Measurements from ENCODE around the gene BRD3. TPM values are rescaled to one million over a fixed set of nuclear protein-coding genes. Genes with fewer than 3 reads are reported as not detected.

Gene BRD3
- polyA plus RNA-seq, 2 of the 4 experiments (the other 2 are of a cell fraction) = 9.0 to 15.3 TPM

DNA sequence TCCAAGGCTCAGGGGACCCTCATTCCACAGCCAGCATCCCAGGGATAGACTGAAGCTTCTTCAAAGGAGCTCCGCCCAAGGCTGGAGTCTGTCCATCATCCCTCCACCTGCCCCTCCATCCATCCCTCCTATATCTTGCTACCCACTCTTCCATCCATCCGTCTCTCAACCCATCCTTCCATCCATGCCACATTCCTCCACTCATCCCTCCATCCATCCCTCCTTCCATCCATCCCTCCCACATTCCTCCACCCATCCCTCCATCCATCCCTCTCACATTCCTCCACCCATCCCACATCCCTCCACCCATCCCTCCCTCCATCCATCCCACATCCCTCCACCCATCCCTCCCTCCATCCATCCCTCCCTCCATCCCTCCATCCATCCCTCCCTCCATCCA, 70.2 kb downstream of the BRD3 start:
- ChIA-PET POLR2A (no interaction called here), CTCF (interaction anchor here (5.4 to 5.5 kb wide), 2 partner anchors 201 to 216 kb away, joined by 188 to 348 read pairs; no protein-coding TSS in a partner anchor)
- H3K4me3 ChIP-seq = no peak overlapping the region
- no peak for DNase-seq (ENCODE audit: low read depth in 1 of 2, low spot score in 1 of 2)
- no peak for FAIRE-seq
- no peak for ATAC-seq
- H3K27ac ChIP-seq = no peak overlapping the region
- H3K9me3 ChIP-seq = no peaks in the 10 kb centered on the region
- TF ChIP-seq FOXS1 (CRISPR knock-in tag; IDR thresholded peaks at IDR 0.05) (no peak), BHLHE40 (IDR thresholded peaks at IDR 0.05; ENCODE audit: low read depth, low read length) (no peak), FOSL2 (IDR thresholded peaks at IDR 0.05) (no peak), FOSL2 (CRISPR knock-in tag; IDR thresholded peaks at IDR 0.05) (no peak), EHF (CRISPR knock-in tag; IDR thresholded peaks at IDR 0.05) (no peak), ZFP36 (IDR thresholded peaks at IDR 0.05; ENCODE audit: borderline replicate concordance, partially characterized antibody) (no peak), RFX5 (IDR thresholded peaks at IDR 0.05) (no peak), HEYL (CRISPR knock-in tag; IDR thresholded peaks at IDR 0.05) (no peak), TP53 (CRISPR knock-in tag; IDR thresholded peaks at IDR 0.05) (no peak), JUN (IDR thresholded peaks at IDR 0.05) (no peak), ZSCAN20 (CRISPR knock-in tag; IDR thresholded peaks at IDR 0.05) (no peak)
- TF ChIP-seq, protein P1, sequence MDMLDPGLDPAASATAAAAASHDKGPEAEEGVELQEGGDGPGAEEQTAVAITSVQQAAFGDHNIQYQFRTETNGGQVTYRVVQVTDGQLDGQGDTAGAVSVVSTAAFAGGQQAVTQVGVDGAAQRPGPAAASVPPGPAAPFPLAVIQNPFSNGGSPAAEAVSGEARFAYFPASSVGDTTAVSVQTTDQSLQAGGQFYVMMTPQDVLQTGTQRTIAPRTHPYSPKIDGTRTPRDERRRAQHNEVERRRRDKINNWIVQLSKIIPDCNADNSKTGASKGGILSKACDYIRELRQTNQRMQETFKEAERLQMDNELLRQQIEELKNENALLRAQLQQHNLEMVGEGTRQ (IDR thresholded peaks at IDR 0.05) = no peak
- peaks cover 19% of the 10 kb centered on the region for H3K4me1 ChIP-seq
- H3K4me2 ChIP-seq = no peak overlapping the region
- WGBS (ENCODE audit: missing lambda C conversion rate) = 42% methylated on average over 2 of the region's 2 CpGs

DNA sequence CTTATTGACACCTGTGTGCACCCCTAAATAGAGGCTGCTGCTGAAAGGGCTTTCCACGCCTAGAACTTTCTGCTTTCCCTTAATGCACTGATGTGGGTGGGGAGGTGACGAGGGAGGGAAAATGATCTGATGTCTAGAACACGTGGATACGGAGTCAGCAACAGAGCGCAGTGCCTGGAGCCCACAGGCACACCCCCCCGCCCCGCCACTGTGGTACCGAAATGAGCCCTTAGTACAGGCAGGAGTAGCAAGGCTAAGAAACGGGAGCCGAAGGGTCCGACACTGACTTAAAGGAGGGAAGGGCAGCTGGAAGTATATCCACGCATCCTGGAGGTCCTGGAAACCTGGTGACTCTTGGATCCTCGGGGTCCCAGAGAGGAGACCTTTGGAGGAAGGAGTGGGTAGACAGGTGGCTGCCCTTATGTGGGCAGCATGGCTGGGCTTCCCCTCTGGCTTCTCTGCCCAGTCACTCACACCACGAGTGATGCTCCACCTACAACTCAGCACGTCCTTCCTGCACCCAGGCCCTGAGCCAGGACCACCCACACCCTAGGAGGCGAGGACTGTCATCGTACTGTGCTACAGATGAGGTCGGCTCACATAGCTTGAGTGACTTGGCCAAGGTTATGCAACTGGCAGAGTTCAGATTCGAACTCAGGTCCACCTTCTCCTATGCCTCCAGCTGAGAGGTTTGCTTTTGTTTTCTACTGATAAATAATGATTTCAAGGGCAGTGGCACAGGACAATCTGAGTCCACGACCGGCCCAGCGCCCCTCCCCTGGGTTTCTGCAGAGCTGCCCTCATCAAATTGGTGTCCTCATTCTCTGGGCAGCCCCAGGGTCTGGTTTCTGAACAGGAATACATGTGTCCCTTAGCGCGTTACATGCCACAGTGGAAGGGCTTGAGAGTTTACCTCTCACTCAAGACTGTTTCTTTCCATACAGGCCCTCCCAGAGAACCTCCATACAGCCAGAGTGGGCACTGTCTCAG, 71.0 kb downstream of the BRD3 start:
- ChIA-PET POLR2A (no interaction called here), CTCF (interaction anchor here (3.9 to 5.5 kb wide), 5 partner anchors 9 to 215 kb away, joined by 39 to 348 read pairs (median 68); partner anchors contain the start of gene BRD3OS)
- Histone ChIP-seq H3K9me3 (no peaks in the 10 kb centered on the region), H3K27ac (no peak overlapping the region), H3K4me3 (no peak overlapping the region), H3K4me2 (no peak overlapping the region), H3K4me1 (peaks cover 19% of the 10 kb centered on the region)
- WGBS (ENCODE audit: missing lambda C conversion rate) = 48% methylated on average over 24 of the region's 24 CpGs
- DNase-seq (ENCODE audit: low read depth in 1 of 2, low spot score in 1 of 2) (no peak), FAIRE-seq (no peak), ATAC-seq (no peak)
- TF ChIP-seq CHD2 (IDR thresholded peaks at IDR 0.05; ENCODE audit: low read length, partially characterized antibody) (no peak), SMC3 (IDR thresholded peaks at IDR 0.05) (no peak), NPAS2 (CRISPR knock-in tag; IDR thresholded peaks at IDR 0.05; ENCODE audit: borderline replicate concordance) (no peak), RARB (CRISPR knock-in tag; IDR thresholded peaks at IDR 0.05) (no peak), EP300 (IDR thresholded peaks at IDR 0.05) (no peak), ZNF302 (CRISPR knock-in tag; IDR thresholded peaks at IDR 0.05) (no peak), FOXS1 (CRISPR knock-in tag; IDR thresholded peaks at IDR 0.05) (no peak), KDM1A (IDR thresholded peaks at IDR 0.05; ENCODE audit: low read depth) (no peak), ZSCAN20 (CRISPR knock-in tag; IDR thresholded peaks at IDR 0.05) (no peak), RCOR1 (IDR thresholded peaks at IDR 0.05; ENCODE audit: low read depth, low read length) (no peak), MAFK (IDR thresholded peaks at IDR 0.05; ENCODE audit: partially characterized antibody) (no peak), TFCP2L1 (CRISPR knock-in tag; IDR thresholded peaks at IDR 0.05) (no peak), CEBPB (IDR thresholded peaks at IDR 0.05) (no peak), CBX2 (IDR thresholded peaks at IDR 0.05; ENCODE audit: borderline replicate concordance, low read depth) (no peak), FOSL2 (IDR thresholded peaks at IDR 0.05) (no peak), FOSL2 (CRISPR knock-in tag; IDR thresholded peaks at IDR 0.05) (no peak), HOXB13 (CRISPR knock-in tag; IDR thresholded peaks at IDR 0.05; ENCODE audit: low read depth) (no peak)
- TF ChIP-seq, protein P2, sequence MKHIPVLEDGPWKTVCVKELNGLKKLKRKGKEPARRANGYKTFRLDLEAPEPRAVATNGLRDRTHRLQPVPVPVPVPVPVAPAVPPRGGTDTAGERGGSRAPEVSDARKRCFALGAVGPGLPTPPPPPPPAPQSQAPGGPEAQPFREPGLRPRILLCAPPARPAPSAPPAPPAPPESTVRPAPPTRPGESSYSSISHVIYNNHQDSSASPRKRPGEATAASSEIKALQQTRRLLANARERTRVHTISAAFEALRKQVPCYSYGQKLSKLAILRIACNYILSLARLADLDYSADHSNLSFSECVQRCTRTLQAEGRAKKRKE (CRISPR knock-in tag; IDR thresholded peaks at IDR 0.05; ENCODE audit: low read depth) = no peak
- TF ChIP-seq, protein P3, sequence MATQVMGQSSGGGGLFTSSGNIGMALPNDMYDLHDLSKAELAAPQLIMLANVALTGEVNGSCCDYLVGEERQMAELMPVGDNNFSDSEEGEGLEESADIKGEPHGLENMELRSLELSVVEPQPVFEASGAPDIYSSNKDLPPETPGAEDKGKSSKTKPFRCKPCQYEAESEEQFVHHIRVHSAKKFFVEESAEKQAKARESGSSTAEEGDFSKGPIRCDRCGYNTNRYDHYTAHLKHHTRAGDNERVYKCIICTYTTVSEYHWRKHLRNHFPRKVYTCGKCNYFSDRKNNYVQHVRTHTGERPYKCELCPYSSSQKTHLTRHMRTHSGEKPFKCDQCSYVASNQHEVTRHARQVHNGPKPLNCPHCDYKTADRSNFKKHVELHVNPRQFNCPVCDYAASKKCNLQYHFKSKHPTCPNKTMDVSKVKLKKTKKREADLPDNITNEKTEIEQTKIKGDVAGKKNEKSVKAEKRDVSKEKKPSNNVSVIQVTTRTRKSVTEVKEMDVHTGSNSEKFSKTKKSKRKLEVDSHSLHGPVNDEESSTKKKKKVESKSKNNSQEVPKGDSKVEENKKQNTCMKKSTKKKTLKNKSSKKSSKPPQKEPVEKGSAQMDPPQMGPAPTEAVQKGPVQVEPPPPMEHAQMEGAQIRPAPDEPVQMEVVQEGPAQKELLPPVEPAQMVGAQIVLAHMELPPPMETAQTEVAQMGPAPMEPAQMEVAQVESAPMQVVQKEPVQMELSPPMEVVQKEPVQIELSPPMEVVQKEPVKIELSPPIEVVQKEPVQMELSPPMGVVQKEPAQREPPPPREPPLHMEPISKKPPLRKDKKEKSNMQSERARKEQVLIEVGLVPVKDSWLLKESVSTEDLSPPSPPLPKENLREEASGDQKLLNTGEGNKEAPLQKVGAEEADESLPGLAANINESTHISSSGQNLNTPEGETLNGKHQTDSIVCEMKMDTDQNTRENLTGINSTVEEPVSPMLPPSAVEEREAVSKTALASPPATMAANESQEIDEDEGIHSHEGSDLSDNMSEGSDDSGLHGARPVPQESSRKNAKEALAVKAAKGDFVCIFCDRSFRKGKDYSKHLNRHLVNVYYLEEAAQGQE (IDR thresholded peaks at IDR 0.05) = no peak

Data from A549 (cell line).